H1 (cell line): ENCODE results near the gene CIB4. TPM values are rescaled to one million over a fixed set of nuclear protein-coding genes. Genes with fewer than 3 reads are reported as not detected.

ENCODE experiments used
- CTCF ChIA-PET: fragments of 300-600 bp; sonication (Branson Sonifier 250); formaldehyde crosslinking; loops from one replicate; lab custom pipeline; 2021; ENCODE audit not compliant: partially characterized antibody; lab: Charles Lee
- POLR2A ChIA-PET: fragments of 300-600 bp; sonication (Branson Sonifier 250); formaldehyde crosslinking; loops from one replicate; lab custom pipeline; 2021; ENCODE audit warnings: inconsistent platforms; ENCODE audit not compliant: partially characterized antibody; lab: Charles Lee
- DNase-seq, 2 experiments: peaks; one replicate each; pipeline versions ENCODE4 v3.0.0 to v3.0.0-alpha.2; 2010 to 2022; ENCODE audit warnings: low spot score in 2 of 2, low read depth in 1 of 2, mixed read lengths in 1 of 2
- FAIRE-seq: peaks from 2 replicates; lab custom pipeline; 2011; peaks lifted over from hg19 to GRCh38; lab: Jason Lieb, UNC
- H2AFZ ChIP-seq: 2 replicates; pipeline ENCODE4 v1.8.1; 2012; ENCODE audit warnings: low read length, inconsistent platforms
- H2AK5ac ChIP-seq: 2 replicates; pipeline ENCODE4 v1.6.1; 2013; ENCODE audit warnings: low read depth, low read length
- H2BK120ac ChIP-seq: replicated peaks from 2 replicates; pipeline ENCODE3; 2013; ENCODE audit warnings: low read depth, low read length, inconsistent platforms
- H2BK12ac ChIP-seq: 2 replicates; pipeline ENCODE4 v1.6.1; 2013; ENCODE audit warnings: low read depth, low read length
- H2BK15ac ChIP-seq: 2 replicates; pipeline ENCODE4 v1.6.1; 2013; ENCODE audit warnings: low read length
- H2BK20ac ChIP-seq: 2 replicates; pipeline ENCODE4 v1.6.1; 2013; ENCODE audit warnings: low read length
- H2BK5ac ChIP-seq: 2 replicates; pipeline ENCODE4 v1.6.1; 2013; ENCODE audit warnings: low read depth, low read length
- H3K14ac ChIP-seq: 2 replicates; pipeline ENCODE4 v1.6.1; 2013; ENCODE audit warnings: inconsistent platforms; ENCODE audit not compliant: insufficient read length
- H3K18ac ChIP-seq: 2 replicates; pipeline ENCODE4 v1.6.1; 2013; ENCODE audit warnings: low read length; ENCODE audit errors: extremely low read depth
- H3K23ac ChIP-seq: 2 replicates; pipeline ENCODE4 v1.6.1; 2013; ENCODE audit warnings: inconsistent platforms; ENCODE audit not compliant: insufficient read length
- H3K23me2 ChIP-seq: 2 replicates; pipeline ENCODE4 v1.6.1; 2013; ENCODE audit warnings: low read depth, low read length
- H3K27ac ChIP-seq: 2 replicates; pipeline ENCODE4 v1.6.1; 2011; ENCODE audit warnings: low read depth, low read length, inconsistent platforms
- H3K27me3 ChIP-seq, 4 experiments: replicated peaks in 1 of 4; 1 replicate in 1 of 4; 2 replicates in 3 of 4; pipeline versions ENCODE4 v1.6.1 to v1.8.1; 2011 to 2013; ENCODE audit warnings: low read length in 3 of 4, mild to moderate bottlenecking in 3 of 4, inconsistent platforms in 2 of 4, mixed read lengths in 2 of 4, moderate library complexity in 1 of 4; ENCODE audit not compliant: control insufficient read depth in 3 of 4, insufficient read depth in 3 of 4; ENCODE audit errors: extremely low read depth in 1 of 4
- H3K36me3 ChIP-seq, 4 experiments: 2 replicates each; pipeline versions ENCODE4 v1.6.1 to v1.8.1; 2011 to 2013; ENCODE audit warnings: mild to moderate bottlenecking in 4 of 4, low read length in 3 of 4, moderate library complexity in 2 of 4, control low read depth in 1 of 4, inconsistent platforms in 1 of 4; ENCODE audit not compliant: insufficient read depth in 4 of 4, control insufficient read depth in 2 of 4
- H3K4ac ChIP-seq: replicated peaks from 2 replicates; pipeline ENCODE3; 2013; ENCODE audit warnings: low read length, low read depth, mixed read lengths, inconsistent platforms; ENCODE audit not compliant: insufficient read length
- H3K4me1 ChIP-seq, 4 experiments: replicated peaks in 1 of 4; 1 replicate in 1 of 4; 2 replicates in 3 of 4; pipeline versions ENCODE4 v1.6.1 to v1.8.1; 2011 to 2013; ENCODE audit warnings: low read length in 3 of 4, inconsistent platforms in 2 of 4, mixed read lengths in 1 of 4; ENCODE audit not compliant: insufficient read depth in 4 of 4, control insufficient read depth in 3 of 4
- H3K4me2 ChIP-seq, 2 experiments: 2 replicates each; pipeline versions ENCODE4 v1.6.1 to v1.8.1; 2011 to 2013; ENCODE audit warnings: low read depth in 2 of 2, low read length in 2 of 2, control low read depth in 1 of 2, inconsistent platforms in 1 of 2, mild to moderate bottlenecking in 1 of 2; ENCODE audit not compliant: insufficient read depth in 1 of 2
- H3K4me3 ChIP-seq, 4 experiments: fragments of 200-600, 300-600 bp in 1 of 4; sonication (generic), shearing (Covaris generic), sonication (Bioruptor Twin) in 1 of 4; 2 replicates each; pipeline versions ENCODE4 v1.5.1 to v1.8.1; 2011 to 2016; ENCODE audit warnings: low read length in 4 of 4, low read depth in 3 of 4, control low read depth in 2 of 4, inconsistent platforms in 2 of 4, mild to moderate bottlenecking in 2 of 4, mixed read lengths in 1 of 4, moderate library complexity in 1 of 4; ENCODE audit not compliant: insufficient read depth in 2 of 4; ENCODE audit errors: extremely low read depth in 1 of 4
- H3K56ac ChIP-seq: replicated peaks from 2 replicates; pipeline ENCODE3; 2013; ENCODE audit warnings: low read depth, mild to moderate bottlenecking, mixed read lengths, low read length, inconsistent platforms; ENCODE audit not compliant: insufficient read length
- H3K79me1 ChIP-seq: 2 replicates; pipeline ENCODE4 v1.6.1; 2013; ENCODE audit warnings: low read depth, low read length, control low read depth
- H3K79me2 ChIP-seq, 2 experiments: 2 replicates each; pipeline versions ENCODE4 v1.6.1 to v1.8.1; 2012 to 2013; ENCODE audit warnings: low read length in 2 of 2, mild to moderate bottlenecking in 2 of 2, inconsistent platforms in 1 of 2; ENCODE audit not compliant: insufficient read depth in 2 of 2, control insufficient read depth in 1 of 2
- H3K9ac ChIP-seq, 4 experiments: replicated peaks in 1 of 4; 1 replicate in 1 of 4; 2 replicates in 3 of 4; pipeline versions ENCODE4 v1.6.1 to v1.8.1; 2011 to 2013; ENCODE audit warnings: low read depth in 3 of 4, low read length in 3 of 4, control low read depth in 2 of 4, mild to moderate bottlenecking in 2 of 4, moderate library complexity in 2 of 4, inconsistent platforms in 1 of 4; ENCODE audit errors: extremely low read depth in 1 of 4
- H3K9me3 ChIP-seq, 2 experiments: 2 replicates each; pipeline versions ENCODE4 v1.6.1 to v1.8.1; 2012 to 2013; ENCODE audit warnings: mild to moderate bottlenecking in 2 of 2, moderate library complexity in 2 of 2, control low read depth in 1 of 2, inconsistent platforms in 1 of 2, low read depth in 1 of 2, low read length in 1 of 2, mixed read lengths in 1 of 2; ENCODE audit not compliant: insufficient read depth in 2 of 2
- H4K20me1 ChIP-seq, 2 experiments: replicated peaks in 1 of 2; 2 replicates each; pipeline versions ENCODE3 to v1.8.1; 2011 to 2013; ENCODE audit warnings: inconsistent platforms in 2 of 2, low read length in 2 of 2, mild to moderate bottlenecking in 1 of 2; ENCODE audit not compliant: insufficient read depth in 2 of 2, control insufficient read depth in 1 of 2
- H4K5ac ChIP-seq: 2 replicates; pipeline ENCODE4 v1.6.1; 2013; ENCODE audit warnings: low read length, low read depth, mixed read lengths, inconsistent platforms; ENCODE audit not compliant: insufficient read length
- H4K8ac ChIP-seq: 2 replicates; pipeline ENCODE4 v1.8.0; 2013; ENCODE audit warnings: mild to moderate bottlenecking, moderate library complexity, low read length, inconsistent platforms; ENCODE audit not compliant: insufficient read depth; ENCODE audit errors: extremely low read depth
- H4K91ac ChIP-seq: replicated peaks from 2 replicates; pipeline ENCODE3; 2013; ENCODE audit warnings: low read length, mixed read lengths, inconsistent platforms; ENCODE audit not compliant: insufficient read length
- ATF2 ChIP-seq: IDR thresholded peaks from 2 replicates; pipeline ENCODE4 v1.6.1; 2012; ENCODE audit warnings: low read length, inconsistent platforms
- CBX8 ChIP-seq: fragments of 300-800, 300-1000 bp; sonication (generic); IDR thresholded peaks from 2 replicates; pipeline ENCODE4 v1.7.1; 2016; ENCODE audit warnings: low read depth, low read length, borderline replicate concordance
- CHD1 ChIP-seq: IDR thresholded peaks from 2 replicates; pipeline ENCODE4 v1.6.1; 2012; ENCODE audit warnings: low read depth, low read length, improper control_type of control experiment
- CREB1 ChIP-seq: IDR thresholded peaks from 2 replicates; pipeline ENCODE4 v1.6.1; 2012; ENCODE audit warnings: inconsistent platforms
- CTBP2 ChIP-seq: IDR thresholded peaks from 2 replicates; pipeline ENCODE4 v1.7.0; 2011; ENCODE audit warnings: borderline replicate concordance, mild to moderate bottlenecking, moderate library complexity, mixed read lengths, low read length; ENCODE audit not compliant: insufficient read depth, insufficient read length
- HDAC6 ChIP-seq: IDR thresholded peaks from one replicate; pipeline ENCODE4 v1.7.1; 2012; ENCODE audit warnings: low read depth, mild to moderate bottlenecking, inconsistent platforms, low read length, moderate library complexity
- JUN ChIP-seq: IDR thresholded peaks from 2 replicates; pipeline ENCODE4 v1.6.1; 2011; ENCODE audit warnings: low read depth, mild to moderate bottlenecking, improper control_type of control experiment, low read length
- JUND ChIP-seq: IDR thresholded peaks from 2 replicates; pipeline ENCODE4 v1.6.1; 2011; ENCODE audit warnings: mild to moderate bottlenecking, improper control_type of control experiment, low read length
- KDM1A ChIP-seq: fragments of 200-600, 300-600 bp; sonication (generic); IDR thresholded peaks from 2 replicates; pipeline ENCODE4 v1.7.1; 2016; ENCODE audit warnings: mild to moderate bottlenecking, low read length, borderline replicate concordance
- TAF7 ChIP-seq: optimal IDR thresholded peaks from 2 replicates; pipeline ENCODE3; 2011; ENCODE audit warnings: low read depth, mild to moderate bottlenecking, inconsistent platforms, low read length, moderate library complexity, borderline replicate concordance
- TCF12 ChIP-seq: IDR thresholded peaks from 2 replicates; pipeline ENCODE4 v1.6.1; 2011; ENCODE audit warnings: low read depth, mild to moderate bottlenecking, low read length
- TEAD4 ChIP-seq: IDR thresholded peaks from 2 replicates; pipeline ENCODE4 v1.6.1; 2012; ENCODE audit warnings: low read depth, low read length, inconsistent platforms, mixed read lengths
- ZNF274 ChIP-seq: IDR thresholded peaks from 2 replicates; pipeline ENCODE4 v1.7.0; 2012; ENCODE audit warnings: low read length, borderline replicate concordance; ENCODE audit errors: extremely low read depth
- WGBS, 2 experiments: shearing (Covaris generic) in 1 of 2; methylation state at CpG; one replicate each; pipeline versions ENCODE4 v1.1.6 to v1.1.7; 2013 to 2015; ENCODE audit warnings: low lambda C conversion rate in 2 of 2, mixed read lengths in 2 of 2, inconsistent platforms in 1 of 2, low coverage in 1 of 2, missing lambda C conversion rate in 1 of 2; ENCODE audit not compliant: insufficient replicate concordance in 2 of 2, insufficient coverage in 1 of 2, insufficient read length in 1 of 2; ENCODE audit errors: extremely low coverage in 1 of 2, missing lambda C conversion rate in 1 of 2; 5-methylcytosine and 5-hydroxymethylcytosine counted together
- polyA plus RNA-seq, 7 experiments: library from polyadenylated mRNA; depleted of rRNA in 3 of 7; stranded (reverse) in 5 of 7; unstranded in 2 of 7; fragments of >200 nt in 5 of 7; fragments of 200-250 nt in 2 of 7; gene quantifications; 1 replicate in 5 of 7; 2 replicates in 1 of 7; 4 replicates in 1 of 7; pipeline versions ENCODE4 v1.2.1 to v1.2.3, GENCODE V29; 2011 to 2013; ENCODE audit warnings: missing spikeins in 2 of 7, mixed read lengths in 2 of 7
- total RNA-seq: library from RNA; stranded (reverse); fragmentation: NEBNext Ultra II Directional; extraction: Animal tissue kit (Norgen Biotek cat#: 25700); gene quantifications from 2 replicates; pipeline ENCODE4 v1.2.1, GENCODE V29; 2021

The CIB4 gene
- total and polyA plus RNA-seq, 2 of the 8 experiments (the other 6 are each of a cell fraction or from before 2014, with no cell fraction given) = not detected

DNA sequence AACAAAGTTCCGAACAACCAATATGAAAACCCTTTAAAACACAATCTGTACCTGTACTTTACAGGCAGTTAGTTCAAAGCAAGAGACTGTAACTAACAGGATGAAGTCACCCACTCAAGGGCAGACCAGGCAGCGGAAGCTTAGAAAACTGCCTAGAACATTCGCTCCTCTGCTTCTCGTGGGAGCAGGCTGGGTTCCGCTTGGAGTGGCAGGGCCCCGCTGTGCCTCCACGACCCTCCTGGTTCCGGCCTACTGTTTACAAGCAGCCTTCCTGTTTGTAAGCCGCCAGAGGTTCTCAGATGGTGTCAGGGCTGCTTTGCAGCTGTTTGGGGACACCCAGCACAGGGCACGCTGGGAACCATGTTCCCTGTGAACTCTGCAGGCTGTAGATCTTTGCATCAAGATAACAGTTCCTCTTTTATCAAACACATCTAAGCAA, 31.3 kb downstream of the CIB4 start:
- DNase-seq = peak in 1 of 2 experiments; percentile 44
- no peak overlapping the region for H4K91ac ChIP-seq
- TF ChIP-seq JUND (no peak), HDAC6 (no peak), CBX8 (no peak), TEAD4 (no peak), TCF12 (no peak), CHD1 (no peak), TAF7 (no peak), CTBP2 (no peak), JUN (no peak), ATF2 (no peak), ZNF274 (no peak), CREB1 (no peak), KDM1A (no peak)

More for the DNA sequence above, 31.3 kb downstream of the CIB4 start:
- H2BK20ac ChIP-seq = no peak overlapping the region
- H4K20me1 ChIP-seq = no peaks in the 10 kb centered on the region
- H3K79me2 ChIP-seq = no peaks in the 10 kb centered on the region
- H2BK12ac ChIP-seq = no peak overlapping the region
- H2AK5ac ChIP-seq = no peak overlapping the region
- no peak overlapping the region for H3K14ac ChIP-seq
- no peak overlapping the region for H3K18ac ChIP-seq
- H4K5ac ChIP-seq = no peak overlapping the region
- no peaks in the 10 kb centered on the region for H3K27me3 ChIP-seq
- H3K9ac ChIP-seq = no peak overlapping the region
- no peaks in the 10 kb centered on the region for H3K23me2 ChIP-seq
- ChIA-PET CTCF (interaction anchor here (0.8 to 17.4 kb wide), 2 partner anchors 81 to 132 kb away, joined by 4 to 367 read pairs; no protein-coding TSS in a partner anchor), POLR2A (interaction anchor here (0.6 to 1.5 kb wide), 2 partner anchors 13 to 136 kb away, joined by 3 read pairs; no protein-coding TSS in a partner anchor)
- no peak overlapping the region for H3K23ac ChIP-seq
- 87% methylated on average over 9 of the region's 10 CpGs; no CpG with 5 or more reads in 1 of the 2 experiments for WGBS, 2 experiments
- H3K4me2 ChIP-seq = no peak overlapping the region
- no peaks in the 10 kb centered on the region for H3K36me3 ChIP-seq
- no peak overlapping the region for H2BK120ac ChIP-seq
- no peak overlapping the region for H4K8ac ChIP-seq
- peaks cover 0 to 13% (median 11%) of the 10 kb centered on the region in 4 experiments; a peak in 5 of 7 replicates for H3K4me1 ChIP-seq
- no peak overlapping the region for H2BK5ac ChIP-seq
- no peak overlapping the region for H3K56ac ChIP-seq
- no peak overlapping the region for H2BK15ac ChIP-seq
- FAIRE-seq = no peak
- 0 out of 2 replicates have a peak overlapping the region, but pooled peaks have one; percentile 37 for H2AFZ ChIP-seq
- no peak overlapping the region for H3K4me3 ChIP-seq
- no peaks in the 10 kb centered on the region for H3K79me1 ChIP-seq
- H3K9me3 ChIP-seq = no peaks in the 10 kb centered on the region
- no peak overlapping the region for H3K4ac ChIP-seq
- no peak overlapping the region for H3K27ac ChIP-seq
